ENCODE measurements around the gene MAML2. TPM values are rescaled to one million over a fixed set of nuclear protein-coding genes. Genes with fewer than 3 reads are reported as not detected.

The MAML2 gene
- total RNA-seq, 1 experiment from 2014 or later = 2.7 TPM

GRCh38 chr11:96334219-96334618 lies 8.8 kb downstream of the MAML2 start:
- Histone ChIP-seq H2AK5ac (ENCODE audit: insufficient read length, low read length) (no peak overlapping the region), H3K18ac (ENCODE audit: insufficient read length, low read depth, low read length) (no peak overlapping the region), H3K27ac (ENCODE audit: insufficient read length, low read depth, low read length) (no peak overlapping the region), H2BK120ac (ENCODE audit: low read depth, low read length, poor library complexity, severe bottlenecking) (no peak overlapping the region), H2BK15ac (ENCODE audit: low read depth, low read length) (no peak overlapping the region), H3K9ac (ENCODE audit: extremely low read depth, insufficient read length, low read length) (no peak overlapping the region), H3K79me2 (ENCODE audit: insufficient read depth, low read length) (peaks cover 3% of the 10 kb centered on the region; the same call in 1 of the 2 replicates), H2BK12ac (ENCODE audit: insufficient read length, low read depth, low read length) (no peak overlapping the region), H3K79me1 (ENCODE audit: insufficient read depth, low read depth, low read length, poor library complexity, severe bottlenecking) (no peaks in the 10 kb centered on the region), H4K8ac (replicated peaks; ENCODE audit: insufficient read length, low read depth, low read length) (no peak overlapping the region), H2AFZ (ENCODE audit: low read length) (no peak overlapping the region), H3K4me2 (ENCODE audit: insufficient read depth, insufficient read length, low read length) (no peak overlapping the region), H4K20me1 (ENCODE audit: control insufficient read depth, insufficient read depth, insufficient read length) (no peaks in the 10 kb centered on the region), H3K4ac (ENCODE audit: low read depth, low read length) (no peak overlapping the region), H3K4me1 (ENCODE audit: insufficient read depth, low read length) (peaks cover 17% of the 10 kb centered on the region), H3K23me2 (ENCODE audit: insufficient read length, low read depth, low read length, poor library complexity, severe bottlenecking) (no peaks in the 10 kb centered on the region), H3K23ac (ENCODE audit: insufficient read length, low read depth, low read length) (no peak overlapping the region), H3T11ph (ENCODE audit: low read length) (no peak overlapping the region), H2BK20ac (ENCODE audit: low read depth, low read length, poor library complexity, severe bottlenecking) (no peak overlapping the region), H3K27me3 (ENCODE audit: insufficient read depth, low read length) (no peaks in the 10 kb centered on the region), H3K14ac (ENCODE audit: insufficient read depth, low read length) (no peak overlapping the region), H4K5ac (ENCODE audit: insufficient read length, low read depth, low read length) (no peak overlapping the region), H3K56ac (ENCODE audit: insufficient read length, low read depth, low read length) (no peak overlapping the region), H4K91ac (ENCODE audit: insufficient read length, low read depth, low read length) (no peak overlapping the region), H3K9me3 (ENCODE audit: control insufficient read depth, low read depth, low read length) (no peaks in the 10 kb centered on the region), H2BK5ac (ENCODE audit: insufficient read length, low read length) (no peak overlapping the region)
- DNase-seq = no peak
- no peak for TF ChIP-seq CTCF (conservative IDR thresholded peaks at IDR 0.05)
- H3K36me3 Mint-ChIP-seq (ENCODE audit: insufficient read depth in 1 of 3, low read depth in 3 of 3) = no peaks in the 10 kb centered on the region
- WGBS (ENCODE audit: extremely low coverage, insufficient read length, low lambda C conversion rate) = no CpG with 5 or more reads among the region's 4 CpGs
- peaks cover 73 to 83% of the 10 kb centered on the region in 2 experiments for H3K4me1 Mint-ChIP-seq
- no peak overlapping the region; a peak in 2 of 7 replicates for H3K27ac Mint-ChIP-seq
- no peak overlapping the region for H3K4me3 Mint-ChIP-seq
- no peaks in the 10 kb centered on the region for H3K9me3 Mint-ChIP-seq
- no peaks in the 10 kb centered on the region for H3K27me3 Mint-ChIP-seq (ENCODE audit: low read depth)
